Ishikawa (cell line): ENCODE data around the gene ARID1B.

Experiments used
- EP300 ChIP-seq: IDR thresholded peaks from 2 replicates; pipeline ENCODE4 v1.6.1; 2012; ENCODE audit warnings: borderline replicate concordance
- YY1 ChIP-seq: IDR thresholded peaks from 2 replicates; pipeline ENCODE4 v1.6.1; 2012; ENCODE audit warnings: low read depth

DNA sequence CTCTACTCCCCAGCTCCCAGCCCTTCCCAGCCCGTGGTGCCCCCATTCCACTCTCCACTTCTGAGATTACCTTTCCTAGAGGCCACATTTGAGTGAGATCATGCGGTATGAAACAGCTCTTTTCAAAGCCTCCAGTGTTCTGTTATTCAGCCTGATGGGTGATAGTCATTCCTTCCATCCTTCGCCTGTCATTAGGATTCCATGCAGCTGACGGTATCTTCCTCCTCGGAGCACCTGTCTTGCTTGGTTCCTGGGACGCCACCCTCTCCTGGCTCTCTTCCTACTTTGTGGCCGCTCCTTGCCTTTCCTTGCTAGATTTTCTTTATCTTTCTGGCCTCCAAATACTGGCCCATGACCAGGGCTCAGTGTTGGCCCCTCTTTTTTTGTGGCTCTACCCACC is 137.0 kb downstream of the ARID1B start:
- no peak for TF ChIP-seq YY1
- TF ChIP-seq EP300, result no peak
